BLaER1 treated with 17β-estradiol and CSF1 and Interleukin-3, amounts not matched to agents 10 nM and 100 nM (cell line): ENCODE data around the gene WFDC5.

ENCODE experiments used
- H3K27ac ChIP-seq, 11 experiments: shearing (Covaris generic); formaldehyde crosslinking; 2 replicates each; pipeline ENCODE4 v1.8.1; 2022
- H3K27me3 ChIP-seq, 11 experiments: shearing (Covaris generic); formaldehyde crosslinking; 2 replicates each; pipeline ENCODE4 v1.8.1; 2022
- H3K36me3 ChIP-seq, 11 experiments: shearing (Covaris generic); formaldehyde crosslinking; 2 replicates each; pipeline ENCODE4 v1.8.1; 2022
- H3K4me1 ChIP-seq, 10 experiments: shearing (Covaris generic); formaldehyde crosslinking; 2 replicates each; pipeline ENCODE4 v1.8.1; 2022
- H3K4me2 ChIP-seq, 11 experiments: shearing (Covaris generic); formaldehyde crosslinking; 2 replicates each; pipeline ENCODE4 v1.8.1; 2022
- H3K4me3 ChIP-seq, 10 experiments: shearing (Covaris generic); formaldehyde crosslinking; 2 replicates each; pipeline ENCODE4 v1.8.1; 2022
- H3K9ac ChIP-seq, 11 experiments: shearing (Covaris generic); formaldehyde crosslinking; 2 replicates each; pipeline ENCODE4 v1.8.1; 2022
- H3K9me3 ChIP-seq, 11 experiments: shearing (Covaris generic); formaldehyde crosslinking; replicated peaks in 1 of 11; 2 replicates each; pipeline ENCODE4 v1.8.1; 2022
- H4K20me1 ChIP-seq, 11 experiments: shearing (Covaris generic); formaldehyde crosslinking; 2 replicates each; pipeline ENCODE4 v1.8.1; 2022
- Cebpa-rat ChIP-seq, 11 experiments: shearing (Covaris generic); IDR thresholded peaks; 2 replicates each; pipeline ENCODE4 v1.8.1; 2022

WFDC5 gene

GRCh38 chr20:45119556-45120266 lies 4.7 kb upstream of the WFDC5 start:
- Histone ChIP-seq H3K4me2 (no peak overlapping the region), H4K20me1 (no peaks in the 10 kb centered on the region), H3K36me3 (no peaks in the 10 kb centered on the region), H3K27me3 (no peaks in the 10 kb centered on the region), H3K9me3 (peaks cover 0 to 7% (median 0%) of the 10 kb centered on the region in 11 experiments; a peak in 7 of 22 replicates), H3K9ac (no peak overlapping the region), H3K4me1 (0 out of 20 replicates have a peak, but pooled peaks cover 0 to 3% (median 0%) of the 10 kb centered on the region in 10 experiments), H3K4me3 (no peak overlapping the region), H3K27ac (no peak overlapping the region)
- peak in 1 of 11 experiments; percentile 46; a peak in 1 of 22 replicates for TF ChIP-seq Cebpa-rat (IDR thresholded peaks at IDR 0.05)

GRCh38 chr20:45118028-45118427 lies 3.1 kb upstream of the WFDC5 start:
- H3K27ac ChIP-seq, result no peak overlapping the region
- no peak for TF ChIP-seq Cebpa-rat (IDR thresholded peaks at IDR 0.05)
- no peak overlapping the region for H3K9ac ChIP-seq
- no peak overlapping the region for H3K4me2 ChIP-seq
- H3K36me3 ChIP-seq, result no peaks in the 10 kb centered on the region
- no peaks in the 10 kb centered on the region for H4K20me1 ChIP-seq
- H3K4me1 ChIP-seq, result 0 out of 20 replicates have a peak, but pooled peaks cover 0 to 3% (median 0%) of the 10 kb centered on the region in 10 experiments
- H3K27me3 ChIP-seq, result no peaks in the 10 kb centered on the region
- no peak overlapping the region for H3K4me3 ChIP-seq
- H3K9me3 ChIP-seq, result peaks cover 0 to 7% (median 0%) of the 10 kb centered on the region in 11 experiments; a peak in 7 of 22 replicates

- Histone ChIP-seq H3K4me2 (no peak overlapping the region), H3K27ac (no peak overlapping the region), H3K36me3 (no peaks in the 10 kb centered on the region), H3K27me3 (no peaks in the 10 kb centered on the region), H3K9ac (no peak overlapping the region), H3K4me3 (no peak overlapping the region), H4K20me1 (no peaks in the 10 kb centered on the region), H3K4me1 (0 out of 20 replicates have a peak, but pooled peaks cover 0 to 3% (median 0%) of the 10 kb centered on the region in 10 experiments), H3K9me3 (peaks cover 0 to 7% (median 0%) of the 10 kb centered on the region in 11 experiments; a peak in 7 of 22 replicates)
- TF ChIP-seq Cebpa-rat (IDR thresholded peaks at IDR 0.05), result no peak
Measured at GRCh38 chr20:45117581-45117980, 2.6 kb upstream of the WFDC5 start.

- H3K9ac ChIP-seq, result no peak overlapping the region
- 0 out of 20 replicates have a peak, but pooled peaks cover 0 to 3% (median 0%) of the 10 kb centered on the region in 10 experiments for H3K4me1 ChIP-seq
- H3K27ac ChIP-seq, result no peak overlapping the region
- no peaks in the 10 kb centered on the region for H4K20me1 ChIP-seq
- H3K4me2 ChIP-seq, result no peak overlapping the region
- H3K9me3 ChIP-seq, result peaks cover 0 to 3% (median 0%) of the 10 kb centered on the region in 11 experiments; a peak in 6 of 22 replicates
- TF ChIP-seq Cebpa-rat (IDR thresholded peaks at IDR 0.05), result no peak
- H3K4me3 ChIP-seq, result no peak overlapping the region
- H3K36me3 ChIP-seq, result no peaks in the 10 kb centered on the region
- H3K27me3 ChIP-seq, result no peaks in the 10 kb centered on the region
Measured at GRCh38 chr20:45115829-45116228, 855 bp upstream of the WFDC5 start.

- no peak overlapping the region for H3K27ac ChIP-seq
- H3K4me3 ChIP-seq, result no peak overlapping the region
- no peak for TF ChIP-seq Cebpa-rat (IDR thresholded peaks at IDR 0.05)
- H3K9me3 ChIP-seq, result no peaks in the 10 kb centered on the region
- no peak overlapping the region for H3K4me2 ChIP-seq
- H3K36me3 ChIP-seq, result no peaks in the 10 kb centered on the region
- no peak overlapping the region for H3K9ac ChIP-seq
- no peaks in the 10 kb centered on the region for H4K20me1 ChIP-seq
- H3K4me1 ChIP-seq, result 0 out of 20 replicates have a peak, but pooled peaks cover 0 to 3% (median 0%) of the 10 kb centered on the region in 10 experiments
- H3K27me3 ChIP-seq, result no peaks in the 10 kb centered on the region
Measured at GRCh38 chr20:45115386-45115774, 406 bp upstream of the WFDC5 start.

- Histone ChIP-seq H3K36me3 (no peaks in the 10 kb centered on the region), H3K27ac (no peak overlapping the region), H3K4me3 (no peak overlapping the region), H3K9ac (no peak overlapping the region), H3K9me3 (no peaks in the 10 kb centered on the region), H3K4me2 (no peak overlapping the region), H3K4me1 (0 out of 20 replicates have a peak, but pooled peaks cover 0 to 3% (median 0%) of the 10 kb centered on the region in 10 experiments), H4K20me1 (no peaks in the 10 kb centered on the region), H3K27me3 (no peaks in the 10 kb centered on the region)
- TF ChIP-seq Cebpa-rat (IDR thresholded peaks at IDR 0.05), result no peak
Measured at GRCh38 chr20:45113865-45114264, 1.1 kb downstream of the WFDC5 start.

- H3K4me3 ChIP-seq, result no peak overlapping the region
- H3K9me3 ChIP-seq, result no peaks in the 10 kb centered on the region
- no peak overlapping the region for H3K27ac ChIP-seq
- H3K36me3 ChIP-seq, result no peaks in the 10 kb centered on the region
- no peak for TF ChIP-seq Cebpa-rat (IDR thresholded peaks at IDR 0.05)
- H4K20me1 ChIP-seq, result no peaks in the 10 kb centered on the region
- no peak overlapping the region for H3K9ac ChIP-seq
- 0 out of 20 replicates have a peak, but pooled peaks cover 0 to 3% (median 0%) of the 10 kb centered on the region in 10 experiments for H3K4me1 ChIP-seq
- H3K4me2 ChIP-seq, result no peak overlapping the region
- H3K27me3 ChIP-seq, result no peaks in the 10 kb centered on the region
Measured at GRCh38 chr20:45112754-45113153, 2.2 kb downstream of the WFDC5 start.

- H3K4me2 ChIP-seq, result no peak overlapping the region
- TF ChIP-seq Cebpa-rat (IDR thresholded peaks at IDR 0.05), result no peak
- no peaks in the 10 kb centered on the region for H3K9me3 ChIP-seq
- H3K27ac ChIP-seq, result no peak overlapping the region
- no peaks in the 10 kb centered on the region for H3K27me3 ChIP-seq
- H4K20me1 ChIP-seq, result no peaks in the 10 kb centered on the region
- H3K4me3 ChIP-seq, result no peak overlapping the region
- H3K36me3 ChIP-seq, result no peaks in the 10 kb centered on the region
- H3K9ac ChIP-seq, result no peak overlapping the region
- H3K4me1 ChIP-seq, result 0 out of 20 replicates have a peak, but pooled peaks cover 0 to 3% (median 0%) of the 10 kb centered on the region in 10 experiments
Measured at GRCh38 chr20:45111799-45112471, 3.0 kb downstream of the WFDC5 start.

- no peak for TF ChIP-seq Cebpa-rat (IDR thresholded peaks at IDR 0.05)
- Histone ChIP-seq H3K9me3 (no peaks in the 10 kb centered on the region), H3K9ac (no peak overlapping the region), H3K27me3 (no peaks in the 10 kb centered on the region), H3K4me1 (0 out of 20 replicates have a peak, but pooled peaks cover 0 to 3% (median 0%) of the 10 kb centered on the region in 10 experiments), H4K20me1 (no peaks in the 10 kb centered on the region), H3K4me3 (no peak overlapping the region), H3K4me2 (no peak overlapping the region), H3K36me3 (no peaks in the 10 kb centered on the region), H3K27ac (no peak overlapping the region)
Measured at GRCh38 chr20:45111285-45111684, 3.7 kb downstream of the WFDC5 start.
